ENCODE data around the gene EIF2B5. TPM values are rescaled to one million over a fixed set of nuclear protein-coding genes. Genes with fewer than 3 reads are reported as not detected.
A peak's percentile ranks its signal among the peaks of the same experiment; 100 is the strongest.

EIF2B5 gene
- total and polyA plus RNA-seq, 2 of the 13 experiments (the other 11 are each of a cell fraction or from before 2014, with no cell fraction given), result 38.4 to 60.2 TPM

DNA sequence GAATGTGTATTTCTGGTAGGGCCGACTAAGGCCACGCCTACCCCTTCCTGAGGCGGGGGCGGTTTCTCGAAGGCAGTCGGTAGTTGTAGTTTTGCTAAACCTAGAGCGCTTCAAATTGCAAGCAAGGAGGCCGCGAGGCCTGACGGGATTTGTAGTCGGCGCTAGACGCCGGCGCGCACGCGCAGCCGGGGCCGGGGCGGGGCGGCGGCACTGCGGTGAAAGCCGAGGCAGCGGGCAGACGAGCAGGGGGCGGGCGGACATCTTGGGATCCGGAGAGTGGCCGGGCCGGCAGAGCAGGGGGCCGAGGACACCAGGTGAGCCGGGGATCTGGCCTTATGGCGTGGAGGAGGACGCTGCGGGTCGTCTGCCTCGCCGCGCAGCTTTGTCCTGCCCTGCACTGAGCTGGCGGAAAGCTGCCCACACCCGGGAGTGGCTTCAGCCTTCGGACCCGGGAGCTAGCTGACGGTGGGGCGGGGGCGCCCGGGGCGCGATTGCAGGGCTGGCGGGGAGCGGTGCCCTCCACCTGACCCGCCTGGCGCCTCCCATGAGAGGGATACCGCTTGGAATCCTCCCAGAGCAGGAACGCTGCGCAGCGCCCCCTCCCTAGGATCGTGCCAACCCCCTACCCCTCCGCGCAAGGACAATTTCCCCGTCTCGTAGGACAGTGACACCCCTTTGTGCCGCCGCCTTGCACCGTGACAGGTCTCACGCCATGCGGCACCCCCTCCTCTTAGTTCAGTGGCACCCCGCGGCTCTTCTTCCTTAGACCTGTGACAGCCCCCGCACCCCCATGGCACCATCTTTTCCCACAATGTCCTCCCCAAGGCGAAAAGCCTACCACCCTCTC lies 39.7 kb downstream of the EIF2B5 start, which contains the start of gene AP2M1 (continued):
- TF ChIP-seq, protein P1, sequence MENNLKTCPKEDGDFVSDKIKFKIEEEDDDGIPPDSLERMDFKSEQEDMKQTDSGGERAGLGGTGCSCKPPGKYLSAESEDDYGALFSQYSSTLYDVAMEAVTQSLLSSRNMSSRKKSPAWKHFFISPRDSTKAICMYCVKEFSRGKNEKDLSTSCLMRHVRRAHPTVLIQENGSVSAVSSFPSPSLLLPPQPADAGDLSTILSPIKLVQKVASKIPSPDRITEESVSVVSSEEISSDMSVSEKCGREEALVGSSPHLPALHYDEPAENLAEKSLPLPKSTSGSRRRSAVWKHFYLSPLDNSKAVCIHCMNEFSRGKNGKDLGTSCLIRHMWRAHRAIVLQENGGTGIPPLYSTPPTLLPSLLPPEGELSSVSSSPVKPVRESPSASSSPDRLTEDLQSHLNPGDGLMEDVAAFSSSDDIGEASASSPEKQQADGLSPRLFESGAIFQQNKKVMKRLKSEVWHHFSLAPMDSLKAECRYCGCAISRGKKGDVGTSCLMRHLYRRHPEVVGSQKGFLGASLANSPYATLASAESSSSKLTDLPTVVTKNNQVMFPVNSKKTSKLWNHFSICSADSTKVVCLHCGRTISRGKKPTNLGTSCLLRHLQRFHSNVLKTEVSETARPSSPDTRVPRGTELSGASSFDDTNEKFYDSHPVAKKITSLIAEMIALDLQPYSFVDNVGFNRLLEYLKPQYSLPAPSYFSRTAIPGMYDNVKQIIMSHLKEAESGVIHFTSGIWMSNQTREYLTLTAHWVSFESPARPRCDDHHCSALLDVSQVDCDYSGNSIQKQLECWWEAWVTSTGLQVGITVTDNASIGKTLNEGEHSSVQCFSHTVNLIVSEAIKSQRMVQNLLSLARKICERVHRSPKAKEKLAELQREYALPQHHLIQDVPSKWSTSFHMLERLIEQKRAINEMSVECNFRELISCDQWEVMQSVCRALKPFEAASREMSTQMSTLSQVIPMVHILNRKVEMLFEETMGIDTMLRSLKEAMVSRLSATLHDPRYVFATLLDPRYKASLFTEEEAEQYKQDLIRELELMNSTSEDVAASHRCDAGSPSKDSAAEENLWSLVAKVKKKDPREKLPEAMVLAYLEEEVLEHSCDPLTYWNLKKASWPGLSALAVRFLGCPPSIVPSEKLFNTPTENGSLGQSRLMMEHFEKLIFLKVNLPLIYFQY (CRISPR knock-in tag; IDR thresholded peaks at IDR 0.05; ENCODE audit: borderline replicate concordance), result no peak
- TF ChIP-seq PHB2 (IDR thresholded peaks at IDR 0.05; ENCODE audit: partially characterized antibody) (no peak), TAF1 (CRISPR knock-in tag; IDR thresholded peaks at IDR 0.05) (peak; percentile 80), KLF16 (CRISPR knock-in tag; IDR thresholded peaks at IDR 0.05) (peak in 1 of 2 experiments; percentile 70; a peak in 2 of 4 replicates), HOXD1 (CRISPR knock-in tag; IDR thresholded peaks at IDR 0.05) (peak; percentile 57; the same call in 1 of the 2 replicates)
- TF ChIP-seq, protein P2, sequence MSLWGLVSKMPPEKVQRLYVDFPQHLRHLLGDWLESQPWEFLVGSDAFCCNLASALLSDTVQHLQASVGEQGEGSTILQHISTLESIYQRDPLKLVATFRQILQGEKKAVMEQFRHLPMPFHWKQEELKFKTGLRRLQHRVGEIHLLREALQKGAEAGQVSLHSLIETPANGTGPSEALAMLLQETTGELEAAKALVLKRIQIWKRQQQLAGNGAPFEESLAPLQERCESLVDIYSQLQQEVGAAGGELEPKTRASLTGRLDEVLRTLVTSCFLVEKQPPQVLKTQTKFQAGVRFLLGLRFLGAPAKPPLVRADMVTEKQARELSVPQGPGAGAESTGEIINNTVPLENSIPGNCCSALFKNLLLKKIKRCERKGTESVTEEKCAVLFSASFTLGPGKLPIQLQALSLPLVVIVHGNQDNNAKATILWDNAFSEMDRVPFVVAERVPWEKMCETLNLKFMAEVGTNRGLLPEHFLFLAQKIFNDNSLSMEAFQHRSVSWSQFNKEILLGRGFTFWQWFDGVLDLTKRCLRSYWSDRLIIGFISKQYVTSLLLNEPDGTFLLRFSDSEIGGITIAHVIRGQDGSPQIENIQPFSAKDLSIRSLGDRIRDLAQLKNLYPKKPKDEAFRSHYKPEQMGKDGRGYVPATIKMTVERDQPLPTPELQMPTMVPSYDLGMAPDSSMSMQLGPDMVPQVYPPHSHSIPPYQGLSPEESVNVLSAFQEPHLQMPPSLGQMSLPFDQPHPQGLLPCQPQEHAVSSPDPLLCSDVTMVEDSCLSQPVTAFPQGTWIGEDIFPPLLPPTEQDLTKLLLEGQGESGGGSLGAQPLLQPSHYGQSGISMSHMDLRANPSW (CRISPR knock-in tag; IDR thresholded peaks at IDR 0.05; ENCODE audit: borderline replicate concordance), result no peak
- TF ChIP-seq, protein P3, sequence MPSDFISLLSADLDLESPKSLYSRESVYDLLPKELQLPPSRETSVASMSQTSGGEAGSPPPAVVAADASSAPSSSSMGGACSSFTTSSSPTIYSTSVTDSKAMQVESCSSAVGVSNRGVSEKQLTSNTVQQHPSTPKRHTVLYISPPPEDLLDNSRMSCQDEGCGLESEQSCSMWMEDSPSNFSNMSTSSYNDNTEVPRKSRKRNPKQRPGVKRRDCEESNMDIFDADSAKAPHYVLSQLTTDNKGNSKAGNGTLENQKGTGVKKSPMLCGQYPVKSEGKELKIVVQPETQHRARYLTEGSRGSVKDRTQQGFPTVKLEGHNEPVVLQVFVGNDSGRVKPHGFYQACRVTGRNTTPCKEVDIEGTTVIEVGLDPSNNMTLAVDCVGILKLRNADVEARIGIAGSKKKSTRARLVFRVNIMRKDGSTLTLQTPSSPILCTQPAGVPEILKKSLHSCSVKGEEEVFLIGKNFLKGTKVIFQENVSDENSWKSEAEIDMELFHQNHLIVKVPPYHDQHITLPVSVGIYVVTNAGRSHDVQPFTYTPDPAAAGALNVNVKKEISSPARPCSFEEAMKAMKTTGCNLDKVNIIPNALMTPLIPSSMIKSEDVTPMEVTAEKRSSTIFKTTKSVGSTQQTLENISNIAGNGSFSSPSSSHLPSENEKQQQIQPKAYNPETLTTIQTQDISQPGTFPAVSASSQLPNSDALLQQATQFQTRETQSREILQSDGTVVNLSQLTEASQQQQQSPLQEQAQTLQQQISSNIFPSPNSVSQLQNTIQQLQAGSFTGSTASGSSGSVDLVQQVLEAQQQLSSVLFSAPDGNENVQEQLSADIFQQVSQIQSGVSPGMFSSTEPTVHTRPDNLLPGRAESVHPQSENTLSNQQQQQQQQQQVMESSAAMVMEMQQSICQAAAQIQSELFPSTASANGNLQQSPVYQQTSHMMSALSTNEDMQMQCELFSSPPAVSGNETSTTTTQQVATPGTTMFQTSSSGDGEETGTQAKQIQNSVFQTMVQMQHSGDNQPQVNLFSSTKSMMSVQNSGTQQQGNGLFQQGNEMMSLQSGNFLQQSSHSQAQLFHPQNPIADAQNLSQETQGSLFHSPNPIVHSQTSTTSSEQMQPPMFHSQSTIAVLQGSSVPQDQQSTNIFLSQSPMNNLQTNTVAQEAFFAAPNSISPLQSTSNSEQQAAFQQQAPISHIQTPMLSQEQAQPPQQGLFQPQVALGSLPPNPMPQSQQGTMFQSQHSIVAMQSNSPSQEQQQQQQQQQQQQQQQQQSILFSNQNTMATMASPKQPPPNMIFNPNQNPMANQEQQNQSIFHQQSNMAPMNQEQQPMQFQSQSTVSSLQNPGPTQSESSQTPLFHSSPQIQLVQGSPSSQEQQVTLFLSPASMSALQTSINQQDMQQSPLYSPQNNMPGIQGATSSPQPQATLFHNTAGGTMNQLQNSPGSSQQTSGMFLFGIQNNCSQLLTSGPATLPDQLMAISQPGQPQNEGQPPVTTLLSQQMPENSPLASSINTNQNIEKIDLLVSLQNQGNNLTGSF (CRISPR knock-in tag; IDR thresholded peaks at IDR 0.05), result no peak
- TF ChIP-seq, protein P4, sequence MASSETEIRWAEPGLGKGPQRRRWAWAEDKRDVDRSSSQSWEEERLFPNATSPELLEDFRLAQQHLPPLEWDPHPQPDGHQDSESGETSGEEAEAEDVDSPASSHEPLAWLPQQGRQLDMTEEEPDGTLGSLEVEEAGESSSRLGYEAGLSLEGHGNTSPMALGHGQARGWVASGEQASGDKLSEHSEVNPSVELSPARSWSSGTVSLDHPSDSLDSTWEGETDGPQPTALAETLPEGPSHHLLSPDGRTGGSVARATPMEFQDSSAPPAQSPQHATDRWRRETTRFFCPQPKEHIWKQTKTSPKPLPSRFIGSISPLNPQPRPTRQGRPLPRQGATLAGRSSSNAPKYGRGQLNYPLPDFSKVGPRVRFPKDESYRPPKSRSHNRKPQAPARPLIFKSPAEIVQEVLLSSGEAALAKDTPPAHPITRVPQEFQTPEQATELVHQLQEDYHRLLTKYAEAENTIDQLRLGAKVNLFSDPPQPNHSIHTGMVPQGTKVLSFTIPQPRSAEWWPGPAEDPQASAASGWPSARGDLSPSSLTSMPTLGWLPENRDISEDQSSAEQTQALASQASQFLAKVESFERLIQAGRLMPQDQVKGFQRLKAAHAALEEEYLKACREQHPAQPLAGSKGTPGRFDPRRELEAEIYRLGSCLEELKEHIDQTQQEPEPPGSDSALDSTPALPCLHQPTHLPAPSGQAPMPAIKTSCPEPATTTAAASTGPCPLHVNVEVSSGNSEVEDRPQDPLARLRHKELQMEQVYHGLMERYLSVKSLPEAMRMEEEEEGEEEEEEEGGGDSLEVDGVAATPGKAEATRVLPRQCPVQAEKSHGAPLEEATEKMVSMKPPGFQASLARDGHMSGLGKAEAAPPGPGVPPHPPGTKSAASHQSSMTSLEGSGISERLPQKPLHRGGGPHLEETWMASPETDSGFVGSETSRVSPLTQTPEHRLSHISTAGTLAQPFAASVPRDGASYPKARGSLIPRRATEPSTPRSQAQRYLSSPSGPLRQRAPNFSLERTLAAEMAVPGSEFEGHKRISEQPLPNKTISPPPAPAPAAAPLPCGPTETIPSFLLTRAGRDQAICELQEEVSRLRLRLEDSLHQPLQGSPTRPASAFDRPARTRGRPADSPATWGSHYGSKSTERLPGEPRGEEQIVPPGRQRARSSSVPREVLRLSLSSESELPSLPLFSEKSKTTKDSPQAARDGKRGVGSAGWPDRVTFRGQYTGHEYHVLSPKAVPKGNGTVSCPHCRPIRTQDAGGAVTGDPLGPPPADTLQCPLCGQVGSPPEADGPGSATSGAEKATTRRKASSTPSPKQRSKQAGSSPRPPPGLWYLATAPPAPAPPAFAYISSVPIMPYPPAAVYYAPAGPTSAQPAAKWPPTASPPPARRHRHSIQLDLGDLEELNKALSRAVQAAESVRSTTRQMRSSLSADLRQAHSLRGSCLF (CRISPR knock-in tag; IDR thresholded peaks at IDR 0.05; ENCODE audit: borderline replicate concordance), result no peak
